Putamen (tissue), 1 donor: ENCODE data around the gene NUDT4.

ENCODE experiments used
- DNase-seq: peaks from one replicate; pipeline ENCODE4 v3.0.0-alpha.2; 2016; ENCODE audit warnings: low spot score

NUDT4 gene

GRCh38 chr12:93377252-93378195 is at the start of gene NUDT4:
TSS of gene NUDT4 (plus strand) at chr12:93377925. CDS start at chr12:93378323, 398 bp downstream.
- DNase-seq: peak; percentile 93

GRCh38 chr12:93333054-93333453 is 44.7 kb upstream of the NUDT4 start:
- no peak for DNase-seq

GRCh38 chr12:93333828-93334227 is 43.9 kb upstream of the NUDT4 start:
- DNase-seq: no peak

- no peak for DNase-seq
These were observed 42.0 kb upstream of the NUDT4 start for GRCh38 chr12:93335603-93336162.

- no peak for DNase-seq
These were observed 41.4 kb upstream of the NUDT4 start for GRCh38 chr12:93336291-93336741.

GRCh38 chr12:93338598-93338997 is 39.1 kb upstream of the NUDT4 start:
- DNase-seq: no peak

- DNase-seq: no peak
These were observed 38.0 kb upstream of the NUDT4 start for GRCh38 chr12:93339695-93340094.

- DNase-seq: no peak
These were observed 36.2 kb upstream of the NUDT4 start for GRCh38 chr12:93341409-93342049.

GRCh38 chr12:93347054-93347785 is 30.5 kb upstream of the NUDT4 start:
- no peak for DNase-seq

- no peak for DNase-seq
These were observed 28.9 kb upstream of the NUDT4 start for GRCh38 chr12:93348575-93349435.

- no peak for DNase-seq
These were observed 26.0 kb upstream of the NUDT4 start for GRCh38 chr12:93351726-93352125.

- no peak for DNase-seq
These were observed 25.4 kb upstream of the NUDT4 start for GRCh38 chr12:93352321-93352720.

GRCh38 chr12:93356214-93356613 is 21.5 kb upstream of the NUDT4 start:
- DNase-seq: no peak

GRCh38 chr12:93358058-93358457 is 19.7 kb upstream of the NUDT4 start:
- no peak for DNase-seq

GRCh38 chr12:93358821-93359220 is 18.9 kb upstream of the NUDT4 start:
- DNase-seq: no peak

- no peak for DNase-seq
These were observed 17.0 kb upstream of the NUDT4 start for GRCh38 chr12:93360688-93361087.

GRCh38 chr12:93361151-93361919 is 16.4 kb upstream of the NUDT4 start:
- no peak for DNase-seq

GRCh38 chr12:93363841-93364297 is 13.9 kb upstream of the NUDT4 start:
- DNase-seq: no peak

GRCh38 chr12:93365616-93366405 is 11.9 kb upstream of the NUDT4 start:
- no peak for DNase-seq
